ENCODE measurements around the gene CCDC157. TPM values are rescaled to one million over a fixed set of nuclear protein-coding genes. Genes with fewer than 3 reads are reported as not detected.

CCDC157 gene
- total RNA-seq, 4 donors from 2014 or later = 0.99 to 1.9 (median 1.5) TPM

GRCh38 chr22:30338802-30339201, 18.0 kb upstream of the CCDC157 start:
- 93 to 100% methylated on average over 1 to 3 of the region's 7 CpGs for WGBS, 2 donors (ENCODE audit: low coverage in 1 of 2)
- Histone ChIP-seq H3K9me3 (no peaks in the 10 kb centered on the region), H3K4me1 (peaks cover 0 to 21% (median 0%) of the 10 kb centered on the region in 3 donors), H3K27me3 (no peaks in the 10 kb centered on the region), H3K36me3 (peaks cover 13 to 100% of the 10 kb centered on the region in 2 donors), H3K4me3 (no peak overlapping the region), H3K27ac (peak overlapping the region in 1 of 4 donors; percentile 5)
- ATAC-seq = no peak
- TF ChIP-seq CTCF (IDR thresholded peaks at IDR 0.05) (no peak), POLR2AphosphoS5 (IDR thresholded peaks at IDR 0.05) (no peak), EP300 (IDR thresholded peaks at IDR 0.05) (no peak), POLR2A (IDR thresholded peaks at IDR 0.05) (no peak)

GRCh38 chr22:30340911-30341685, 15.7 kb upstream of the CCDC157 start:
- 73 to 100% methylated on average over 1 to 8 of the region's 16 CpGs for WGBS, 2 donors (ENCODE audit: low coverage in 1 of 2)

GRCh38 chr22:30344447-30345200, 12.2 kb upstream of the CCDC157 start:
- H3K27ac ChIP-seq = no peak overlapping the region
- peaks cover 0 to 42% (median 3%) of the 10 kb centered on the region in 3 donors for H3K4me1 ChIP-seq
- WGBS, 2 donors (ENCODE audit: low coverage in 1 of 2) = 91 to 96% methylated on average over 5 to 6 of the region's 13 CpGs

More at GRCh38 chr22:30340911-30341685, 15.7 kb upstream of the CCDC157 start:
- ATAC-seq = peak; percentile 61
- H3K4me3 ChIP-seq = no peak overlapping the region
- TF ChIP-seq POLR2A (IDR thresholded peaks at IDR 0.05) (no peak), EP300 (IDR thresholded peaks at IDR 0.05) (no peak), POLR2AphosphoS5 (IDR thresholded peaks at IDR 0.05) (no peak), CTCF (IDR thresholded peaks at IDR 0.05) (no peak)
- peaks cover 0 to 23% (median 0%) of the 10 kb centered on the region in 3 donors for H3K4me1 ChIP-seq
- peaks cover 6 to 100% of the 10 kb centered on the region in 2 donors for H3K36me3 ChIP-seq
- peak overlapping the region in 3 of 4 donors; percentile 53 to 60 (median 53) for H3K27ac ChIP-seq
- no peaks in the 10 kb centered on the region for H3K27me3 ChIP-seq
- no peaks in the 10 kb centered on the region for H3K9me3 ChIP-seq

GRCh38 chr22:30347255-30347892, 9.4 kb upstream of the CCDC157 start:
- Histone ChIP-seq H3K27me3 (no peaks in the 10 kb centered on the region), H3K4me1 (peaks cover 0 to 60% (median 3%) of the 10 kb centered on the region in 3 donors), H3K4me3 (no peak overlapping the region), H3K9me3 (no peaks in the 10 kb centered on the region), H3K27ac (no peak overlapping the region), H3K36me3 (peaks cover 3 to 100% of the 10 kb centered on the region in 2 donors)
- no peak for TF ChIP-seq POLR2A (IDR thresholded peaks at IDR 0.05)
- TF ChIP-seq EP300 (IDR thresholded peaks at IDR 0.05) = no peak
- no peak for TF ChIP-seq CTCF (IDR thresholded peaks at IDR 0.05)
- TF ChIP-seq POLR2AphosphoS5 (IDR thresholded peaks at IDR 0.05) = no peak
- 51 to 60% methylated on average over 4 to 5 of the region's 5 CpGs for WGBS, 2 donors (ENCODE audit: low coverage in 1 of 2)
- ATAC-seq = no peak

More at GRCh38 chr22:30344447-30345200, 12.2 kb upstream of the CCDC157 start:
- Histone ChIP-seq H3K27me3 (no peaks in the 10 kb centered on the region), H3K9me3 (no peaks in the 10 kb centered on the region), H3K4me3 (no peak overlapping the region), H3K36me3 (peaks cover 6 to 100% of the 10 kb centered on the region in 2 donors)
- no peak for ATAC-seq
- TF ChIP-seq CTCF (IDR thresholded peaks at IDR 0.05) (no peak), POLR2AphosphoS5 (IDR thresholded peaks at IDR 0.05) (no peak), POLR2A (IDR thresholded peaks at IDR 0.05) (no peak)

All from gastroesophageal sphincter (tissue), 4 donors.